ENCODE measurements around the gene DNAJB14.

GRCh38 chr4:99986792-99987191 is 40.4 kb upstream of the DNAJB14 start:
- TF ChIP-seq CTCF (IDR thresholded peaks at IDR 0.05) (no peak), POLR2A (IDR thresholded peaks at IDR 0.05) (no peak)

Data from lower leg skin (tissue), 3 donors.